HCT116 (cell line): ENCODE results near the gene BMAL1. TPM values are rescaled to one million over a fixed set of nuclear protein-coding genes. Genes with fewer than 3 reads are reported as not detected.

Experiments
- ATAC-seq: fragments of 200-7000 bp; cut with Tn5 transposase; 2 replicates; pipeline ENCODE4 v1.9.1; 2020; ENCODE audit warnings: mild to moderate bottlenecking, moderate library complexity
- BruUV-seq: library from RNA; stranded (reverse); fragments of 400-500 nt; replicated peaks from 2 replicates; lab custom pipeline; 2021; lab: Mats Ljungman, UMichigan
- CTCF ChIA-PET: fragments of 300-600 bp; sonication (Branson Sonifier 250); formaldehyde crosslinking; loops from one replicate; lab custom pipeline; 2021; ENCODE audit warnings: antibody characterized with exemption; lab: Charles Lee
- POLR2A ChIA-PET: fragments of 300-600, 350-600 bp; sonication (Branson Sonifier 250); formaldehyde crosslinking; loops from one replicate; lab custom pipeline; 2021; ENCODE audit warnings: antibody characterized with exemption; lab: Charles Lee
- RAD21 ChIA-PET, 2 experiments: fragments of 300-600 bp; sonication (Branson Sonifier 250); formaldehyde crosslinking; loops; one replicate each; lab custom pipeline; 2023; ENCODE audit warnings: low total read pairs in 2 of 2; ENCODE audit not compliant: uncharacterized antibody in 2 of 2, unreplicated experiment in 2 of 2, low non-redundant PET in 1 of 2; lab: Charles Lee
- DNase-seq: peaks from one replicate; pipeline ENCODE4 v3.0.0-alpha.2; 2010; ENCODE audit warnings: low read depth, low spot score
- H2AFZ ChIP-seq: fragments of 200-600 bp; shearing (Covaris generic), sonication (generic); 2 replicates; pipeline ENCODE4 v1.6.1; 2017; ENCODE audit warnings: low read depth, mixed run types, mixed read lengths, antibody characterized with exemption, low read length; ENCODE audit not compliant: poor library complexity, severe bottlenecking
- H3K27ac ChIP-seq: 2 replicates; pipeline ENCODE4 v1.5.1; 2012; ENCODE audit warnings: low read depth, low read length
- H3K27me3 ChIP-seq: fragments of 200-600 bp; sonication (generic); 2 replicates; pipeline ENCODE4 v1.6.1; 2016; ENCODE audit warnings: mixed run types, low read length, mixed read lengths; ENCODE audit not compliant: insufficient read depth
- H3K36me3 ChIP-seq, 2 experiments: fragments of 200-500 bp in 1 of 2; fragments of 200-600 bp in 1 of 2; sonication (Bioruptor generic) in 1 of 2; sonication (generic) in 1 of 2; 2 replicates each; pipeline versions ENCODE4 v1.5.1 to v1.6.1; 2014 to 2016; ENCODE audit warnings: low read length in 2 of 2, inconsistent platforms in 1 of 2, mixed read lengths in 1 of 2, mixed run types in 1 of 2; ENCODE audit not compliant: insufficient read depth in 2 of 2, control insufficient read depth in 1 of 2
- H3K4me1 ChIP-seq, 2 experiments: fragments of 200-600 bp in 1 of 2; sonication (generic) in 1 of 2; 2 replicates each; pipeline versions ENCODE4 v1.5.1 to v1.6.1; 2012 to 2017; ENCODE audit warnings: low read length in 2 of 2, inconsistent platforms in 1 of 2, mild to moderate bottlenecking in 1 of 2, mixed read lengths in 1 of 2, mixed run types in 1 of 2, moderate library complexity in 1 of 2; ENCODE audit not compliant: insufficient read depth in 2 of 2, control insufficient read depth in 1 of 2
- H3K4me2 ChIP-seq: fragments of 200-600 bp; sonication (generic); 2 replicates; pipeline ENCODE4 v1.6.1; 2017; ENCODE audit warnings: mixed run types, low read length, mixed read lengths
- H3K4me3 ChIP-seq, 2 experiments: fragments of 200-600 bp in 1 of 2; sonication (generic) in 1 of 2; replicated peaks in 1 of 2; 2 replicates each; pipeline ENCODE4 v1.5.1; 2011 to 2016; ENCODE audit warnings: low read length in 2 of 2, control low read depth in 1 of 2, low read depth in 1 of 2, mild to moderate bottlenecking in 1 of 2, mixed read lengths in 1 of 2, mixed run types in 1 of 2
- H3K79me2 ChIP-seq: fragments of 200-600 bp; sonication (generic); 2 replicates; pipeline ENCODE4 v1.6.1; 2017; ENCODE audit warnings: mild to moderate bottlenecking, mixed run types, low read length, moderate library complexity, mixed read lengths; ENCODE audit not compliant: insufficient read depth
- H3K9ac ChIP-seq: fragments of 200-600 bp; sonication (generic); 2 replicates; pipeline ENCODE4 v1.6.1; 2016; ENCODE audit warnings: low read length, mixed read lengths
- H3K9me2 ChIP-seq: fragments of 200-600 bp; sonication (generic), shearing (Covaris generic); 2 replicates; pipeline ENCODE4 v1.6.1; 2017; ENCODE audit warnings: mixed run types, mild to moderate bottlenecking, moderate library complexity; ENCODE audit not compliant: insufficient read depth
- H3K9me3 ChIP-seq, 2 experiments: fragments of 200-500 bp in 1 of 2; fragments of 200-600 bp in 1 of 2; sonication (Bioruptor generic) in 1 of 2; sonication (generic) in 1 of 2; 2 replicates each; pipeline ENCODE4 v1.6.1; 2014 to 2017; ENCODE audit warnings: low read length in 2 of 2, mixed read lengths in 2 of 2, inconsistent platforms in 1 of 2, low read depth in 1 of 2, mild to moderate bottlenecking in 1 of 2, mixed run types in 1 of 2, moderate library complexity in 1 of 2; ENCODE audit not compliant: control insufficient read depth in 1 of 2, insufficient read depth in 1 of 2
- H4K20me1 ChIP-seq: fragments of 200-600 bp; sonication (generic), shearing (Covaris generic); 2 replicates; pipeline ENCODE4 v1.6.1; 2017; ENCODE audit warnings: mixed run types, mild to moderate bottlenecking, moderate library complexity; ENCODE audit not compliant: insufficient read depth
- CBX3 ChIP-seq: IDR thresholded peaks from 2 replicates; pipeline ENCODE4 v1.6.1; 2012; ENCODE audit warnings: low read depth
- CEBPB ChIP-seq: IDR thresholded peaks from 2 replicates; pipeline ENCODE4 v1.6.1; 2012; ENCODE audit warnings: low read depth
- CTCF ChIP-seq, 3 experiments: fragments of 200-600 bp in 1 of 3; sonication (generic) in 1 of 3; IDR thresholded peaks in 2 of 3; conservative IDR thresholded peaks in 1 of 3; 2 replicates each; pipeline ENCODE4 v1.5.1; 2012 to 2017; ENCODE audit warnings: low read depth in 2 of 3, low read length in 2 of 3, antibody characterized with exemption in 1 of 3, borderline replicate concordance in 1 of 3, control low read depth in 1 of 3, mild to moderate bottlenecking in 1 of 3, mixed read lengths in 1 of 3, mixed run types in 1 of 3, moderate library complexity in 1 of 3; ENCODE audit not compliant: insufficient read depth in 1 of 3
- EGR1 ChIP-seq: IDR thresholded peaks from 2 replicates; pipeline ENCODE4 v1.6.1; 2012; ENCODE audit warnings: low read depth
- ELF1 ChIP-seq: IDR thresholded peaks from 2 replicates; pipeline ENCODE4 v1.6.1; 2012; ENCODE audit warnings: low read depth, borderline replicate concordance
- EZH2 ChIP-seq: fragments of 200-600 bp; sonication (generic); IDR thresholded peaks from 2 replicates; pipeline ENCODE4 v1.6.1; 2017; ENCODE audit warnings: antibody characterized with exemption, mixed run types
- EZH2phosphoT487 ChIP-seq: fragments of 200-600 bp; IDR thresholded peaks from 2 replicates; pipeline ENCODE4 v1.6.1; 2018; ENCODE audit warnings: antibody characterized with exemption, borderline replicate concordance
- FOSL1 ChIP-seq: IDR thresholded peaks from 2 replicates; pipeline ENCODE4 v1.6.1; 2012; ENCODE audit warnings: low read depth
- JUND ChIP-seq: IDR thresholded peaks from 2 replicates; pipeline ENCODE4 v1.6.1; 2012
- POLR2A ChIP-seq: IDR thresholded peaks from 2 replicates; pipeline ENCODE4 v1.7.0; 2011; ENCODE audit warnings: borderline replicate concordance; ENCODE audit not compliant: insufficient read depth, insufficient read length; ENCODE audit errors: extremely low read depth
- POLR2AphosphoS5 ChIP-seq: IDR thresholded peaks from 2 replicates; pipeline ENCODE4 v1.6.1; 2011; ENCODE audit warnings: mild to moderate bottlenecking, low read depth, low read length, moderate library complexity
- RAD21 ChIP-seq: IDR thresholded peaks from 2 replicates; pipeline ENCODE4 v1.6.1; 2012; ENCODE audit warnings: low read depth, mild to moderate bottlenecking
- SRF ChIP-seq: IDR thresholded peaks from 2 replicates; pipeline ENCODE4 v1.6.1; 2012; ENCODE audit warnings: low read depth
- TCF7L2 ChIP-seq: IDR thresholded peaks from 2 replicates; pipeline ENCODE4 v1.7.0; 2011; ENCODE audit warnings: borderline replicate concordance, inconsistent platforms; ENCODE audit not compliant: insufficient read depth, insufficient read length; ENCODE audit errors: extremely low read depth
- YY1 ChIP-seq: IDR thresholded peaks from 2 replicates; pipeline ENCODE4 v1.6.1; 2011; ENCODE audit warnings: low read length, low read depth, moderate library complexity, mild to moderate bottlenecking; ENCODE audit not compliant: insufficient replicate concordance; ENCODE audit errors: extremely low read depth
- ZBTB33 ChIP-seq: IDR thresholded peaks from 2 replicates; pipeline ENCODE4 v1.6.1; 2011; ENCODE audit warnings: mild to moderate bottlenecking, low read length, moderate library complexity; ENCODE audit not compliant: insufficient replicate concordance; ENCODE audit errors: extremely low read depth
- ZFX ChIP-seq: fragments of 450-650 bp; IDR thresholded peaks from 2 replicates; pipeline ENCODE4 v1.6.1; 2017
- intact Hi-C: fragments of 100-400 bp; cut with micrococcal nuclease; formaldehyde crosslinking; loops from 2 replicates; pipeline ENCODE4 v1.10.0; 2022
- total RNA-seq: library from RNA; stranded (reverse); gene quantifications from one replicate; pipeline ENCODE4 v1.2.1, GENCODE V29; 2021; ENCODE audit not compliant: unreplicated experiment
- TF ChIP-seq, protein P1 (sequence below): IDR thresholded peaks from 2 replicates; pipeline ENCODE4 v1.6.1; 2012

Gene BMAL1
- total RNA-seq, 1 experiment from 2014 or later: 17.6 TPM

GRCh38 chr11:13341026-13341425, 63.4 kb downstream of the BMAL1 start:
- intact Hi-C loops: loop anchor here (5.0 kb wide), 1 partner anchor 379 kb away; no protein-coding TSS in a partner anchor
- Histone ChIP-seq H3K79me2 (no peaks in the 10 kb centered on the region), H3K9ac (no peak overlapping the region), H3K36me3 (no peaks in the 10 kb centered on the region), H2AFZ (no peak overlapping the region), H3K4me1 (peaks cover 40 to 59% of the 10 kb centered on the region in 2 experiments), H3K4me2 (no peak overlapping the region; the same call in 1 of the 2 replicates), H3K27ac (no peak overlapping the region), H3K9me3 (no peaks in the 10 kb centered on the region), H3K27me3 (no peaks in the 10 kb centered on the region), H3K4me3 (no peak overlapping the region), H3K9me2 (no peaks in the 10 kb centered on the region), H4K20me1 (no peaks in the 10 kb centered on the region)
- ChIA-PET CTCF (interaction anchor here (3.5 kb wide), 1 partner anchor 131 kb away, joined by 23 read pairs; no protein-coding TSS in a partner anchor), POLR2A (no interaction called here), RAD21 (no interaction called here)
- BruUV-seq: no TSS peak
- no peak for DNase-seq
- TF ChIP-seq EZH2: no peak
- no peak for TF ChIP-seq ELF1
- TF ChIP-seq FOSL1: no peak
- TF ChIP-seq SRF: no peak
- no peak for TF ChIP-seq POLR2AphosphoS5
- no peak for TF ChIP-seq ZBTB33
- no peak for TF ChIP-seq JUND
- no peak for ATAC-seq

DNA sequence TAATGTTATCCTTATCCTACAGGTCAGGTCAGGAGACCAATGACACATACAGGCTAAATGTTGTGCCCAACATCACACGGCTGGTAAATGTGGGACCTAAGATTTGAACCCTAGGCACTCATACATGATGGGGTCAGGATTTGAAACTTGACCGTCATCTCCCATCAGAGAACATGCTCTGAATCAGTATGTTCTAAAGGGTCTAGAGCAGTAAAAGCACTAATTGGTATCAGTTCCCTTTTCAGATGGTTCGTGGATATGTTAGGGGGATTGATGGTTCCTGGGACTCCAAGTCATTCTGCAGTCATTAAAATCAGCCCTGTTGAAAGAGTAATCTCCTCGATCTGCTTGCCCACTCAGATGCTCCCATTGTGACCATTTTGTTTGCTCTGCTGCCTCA, 65.5 kb downstream of the BMAL1 start:
- BruUV-seq: no TSS peak
- no peak overlapping the region for H3K4me3 ChIP-seq
- TF ChIP-seq, protein P1, sequence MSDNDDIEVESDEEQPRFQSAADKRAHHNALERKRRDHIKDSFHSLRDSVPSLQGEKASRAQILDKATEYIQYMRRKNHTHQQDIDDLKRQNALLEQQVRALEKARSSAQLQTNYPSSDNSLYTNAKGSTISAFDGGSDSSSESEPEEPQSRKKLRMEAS: no peak
- no peak for TF ChIP-seq RAD21
- TF ChIP-seq YY1: no peak
- TF ChIP-seq EZH2: no peak
- TF ChIP-seq CEBPB: no peak
- TF ChIP-seq CBX3: no peak
- no peak for TF ChIP-seq EZH2phosphoT487
- no peak for TF ChIP-seq CTCF (IDR thresholded peaks at IDR 0.05 in 2 of 3, conservative IDR thresholded peaks at IDR 0.05 in 1 of 3; ENCODE audit: borderline replicate concordance in 1 of 3, insufficient read depth in 1 of 3, low read depth in 2 of 3, low read length in 2 of 3)
- no peak for TF ChIP-seq POLR2A
- no peak for TF ChIP-seq TCF7L2
- TF ChIP-seq EGR1: no peak
- no peak for TF ChIP-seq JUND
- TF ChIP-seq ZFX: no peak
- TF ChIP-seq POLR2AphosphoS5: no peak
- TF ChIP-seq, all 23 proteins: peak for 0
- no peaks in the 10 kb centered on the region for H3K9me2 ChIP-seq
- no peak for ATAC-seq
- H3K27me3 ChIP-seq: no peaks in the 10 kb centered on the region
- no peaks in the 10 kb centered on the region for H3K79me2 ChIP-seq
- intact Hi-C loops: loop anchor here (5.0 kb wide), 1 partner anchor 381 kb away; no protein-coding TSS in a partner anchor
- CTCF ChIA-PET: interaction anchor here (1.1 to 3.4 kb wide), 3 partner anchors 11 to 135 kb away, joined by 4 to 47 read pairs (median 6); no protein-coding TSS in a partner anchor
- no peaks in the 10 kb centered on the region for H3K36me3 ChIP-seq
- H2AFZ ChIP-seq: no peak overlapping the region
- no peak overlapping the region for H3K9ac ChIP-seq
- no peaks in the 10 kb centered on the region for H3K9me3 ChIP-seq
- POLR2A ChIA-PET: no interaction called here
- no peak overlapping the region for H3K4me2 ChIP-seq
- DNase-seq: no peak
- RAD21 ChIA-PET: interaction anchor here (1.0 to 1.6 kb wide), 2 partner anchors 133 kb away, joined by 5 read pairs; no protein-coding TSS in a partner anchor
- H3K4me1 ChIP-seq: peaks cover 20 to 39% of the 10 kb centered on the region in 2 experiments
- H3K27ac ChIP-seq: no peak overlapping the region
- H4K20me1 ChIP-seq: no peaks in the 10 kb centered on the region
